HepG2 (cell line): ENCODE measurements around the gene CDT1. TPM values are rescaled to one million over a fixed set of nuclear protein-coding genes. Genes with fewer than 3 reads are reported as not detected.

Experiments
- AGO2 ChIP-seq: fragments of 200-400 bp; formaldehyde crosslinking; optimal IDR thresholded peaks from 2 replicates; pipeline ENCODE3; 2017; ENCODE audit warnings: mild to moderate bottlenecking, low read depth, low read length, moderate library complexity
- BATF2 ChIP-seq: sonication (generic); formaldehyde crosslinking; IDR thresholded peaks from 2 replicates; pipeline ENCODE4 v1.8.0; 2022; ENCODE audit warnings: mild to moderate bottlenecking, missing genetic modification reagents, moderate library complexity
- CCDC6 ChIP-seq: sonication (generic); formaldehyde crosslinking; IDR thresholded peaks from 2 replicates; pipeline ENCODE4 v1.8.1; 2022; ENCODE audit warnings: mild to moderate bottlenecking, missing genetic modification reagents, moderate library complexity
- CTCF ChIP-seq: sonication (generic); formaldehyde crosslinking; IDR thresholded peaks from 2 replicates; pipeline ENCODE4 v1.5.0; 2020; ENCODE audit warnings: mild to moderate bottlenecking, missing genetic modification reagents, moderate library complexity
- E2F2 ChIP-seq: sonication (generic); formaldehyde crosslinking; IDR thresholded peaks from 2 replicates; pipeline ENCODE4 v1.4.0; 2020; ENCODE audit warnings: missing genetic modification reagents, borderline replicate concordance
- HDAC1 ChIP-seq: sonication (generic); formaldehyde crosslinking; IDR thresholded peaks from 2 replicates; pipeline ENCODE4 v1.5.1; 2020; ENCODE audit warnings: mild to moderate bottlenecking, missing genetic modification reagents
- HNRNPL ChIP-seq: fragments of 200-400 bp; formaldehyde crosslinking; IDR thresholded peaks from 2 replicates; pipeline ENCODE4 v1.6.1; 2017; ENCODE audit warnings: mild to moderate bottlenecking, low read depth, low read length
- HOXA9 ChIP-seq: sonication (generic); formaldehyde crosslinking; IDR thresholded peaks from 2 replicates; pipeline ENCODE4 v1.8.1; 2022; ENCODE audit warnings: missing genetic modification reagents, mild to moderate bottlenecking, moderate library complexity, borderline replicate concordance
- NFATC3 ChIP-seq: sonication (generic); formaldehyde crosslinking; IDR thresholded peaks from 2 replicates; pipeline ENCODE4 v1.5.1; 2020; ENCODE audit warnings: mild to moderate bottlenecking, missing genetic modification reagents
- NR2F6 ChIP-seq, 2 experiments: IDR thresholded peaks; 2 replicates each; pipeline ENCODE4 v1.6.1; 2016; ENCODE audit warnings: antibody characterized with exemption in 1 of 2, mild to moderate bottlenecking in 1 of 2
- RELA ChIP-seq: sonication (generic); formaldehyde crosslinking; IDR thresholded peaks from 2 replicates; pipeline ENCODE4 v1.4.0; 2020; ENCODE audit warnings: missing genetic modification reagents
- RXRA ChIP-seq: sonication (generic); formaldehyde crosslinking; IDR thresholded peaks from 2 replicates; pipeline ENCODE4 v1.5.1; 2020; ENCODE audit warnings: missing genetic modification reagents
- TFDP1 ChIP-seq: IDR thresholded peaks from 2 replicates; pipeline ENCODE4 v1.6.1; 2016; ENCODE audit warnings: missing compliant biosample characterization, missing genetic modification reagents, borderline replicate concordance
- ZBTB33 ChIP-seq: sonication (generic); formaldehyde crosslinking; IDR thresholded peaks from 2 replicates; pipeline ENCODE4 v1.4.0; 2020; ENCODE audit warnings: missing genetic modification reagents
- ZBTB8A ChIP-seq: sonication (generic); formaldehyde crosslinking; IDR thresholded peaks from 2 replicates; pipeline ENCODE4 v1.4.0; 2020; ENCODE audit warnings: mild to moderate bottlenecking, low read depth, missing genetic modification reagents, borderline replicate concordance
- ZNF33B ChIP-seq: sonication (generic); formaldehyde crosslinking; IDR thresholded peaks from 2 replicates; pipeline ENCODE4 v1.5.1; 2020; ENCODE audit warnings: mild to moderate bottlenecking, missing genetic modification reagents
- ZNF354B ChIP-seq: sonication (generic); formaldehyde crosslinking; IDR thresholded peaks from 2 replicates; pipeline ENCODE4 v1.8.0; 2022; ENCODE audit warnings: mild to moderate bottlenecking, missing genetic modification reagents
- ZNF672 ChIP-seq: sonication (generic); formaldehyde crosslinking; IDR thresholded peaks from 2 replicates; pipeline ENCODE4 v1.8.1; 2022; ENCODE audit warnings: missing genetic modification reagents
- ZNF883 ChIP-seq: sonication (generic); formaldehyde crosslinking; IDR thresholded peaks from 2 replicates; pipeline ENCODE4 v1.5.1; 2020; ENCODE audit warnings: mild to moderate bottlenecking, missing genetic modification reagents; ENCODE audit errors: not compliant biosample characterization
- ZSCAN25 ChIP-seq: sonication (generic); formaldehyde crosslinking; IDR thresholded peaks from 2 replicates; pipeline ENCODE4 v1.8.0; 2022; ENCODE audit warnings: mild to moderate bottlenecking, missing genetic modification reagents
- polyA plus RNA-seq, 8 experiments: library from polyadenylated mRNA; depleted of rRNA in 3 of 8; stranded (reverse) in 7 of 8; unstranded in 1 of 8; fragments of >200 nt; fragmentation: Illumina TruSeq in 4 of 8; extraction: Trizol in 4 of 8; gene quantifications; 2 replicates each; pipeline versions ENCODE4 v1.2.1 to v1.2.3, GENCODE V29; 2011 to 2016; ENCODE audit warnings: low read depth in 4 of 8, missing spikeins in 1 of 8, mixed read lengths in 1 of 8; ENCODE audit not compliant: insufficient read depth in 1 of 8
- total RNA-seq, 5 experiments: library from RNA; depleted of rRNA; stranded (reverse); fragments of >200 nt; fragmentation: Illumina TruSeq; extraction: Trizol; gene quantifications; 2 replicates each; pipeline ENCODE4 v1.2.3, GENCODE V29; 2016; ENCODE audit warnings: low read depth in 1 of 5

The CDT1 gene
- total and polyA plus RNA-seq, 2 of the 13 experiments (the other 11 are each of a cell fraction or from before 2014, with no cell fraction given): 23.1 to 23.8 TPM

GRCh38 chr16:88856122-88856827 lies 52.7 kb downstream of the CDT1 start (continued):
- TF ChIP-seq CTCF (CRISPR knock-in tag) (0 out of 2 replicates have a peak, but pooled peaks have one; percentile 5), ZNF354B (CRISPR knock-in tag) (no peak), ZNF672 (0 out of 2 replicates have a peak, but pooled peaks have one; percentile 9), ZBTB33 (CRISPR knock-in tag) (peak; percentile 41; the same call in 1 of the 2 replicates), RXRA (CRISPR knock-in tag) (0 out of 2 replicates have a peak, but pooled peaks have one; percentile 63), NR2F6 (IDR thresholded peaks at IDR 0.05) (no peak), NR2F6 (CRISPR knock-in tag; IDR thresholded peaks at IDR 0.05) (peak; percentile 27; the same call in 1 of the 2 replicates), CCDC6 (0 out of 2 replicates have a peak, but pooled peaks have one; percentile 9), ZBTB8A (CRISPR knock-in tag) (no peak), E2F2 (CRISPR knock-in tag) (no peak), AGO2 (peak; percentile 49), HDAC1 (CRISPR knock-in tag) (no peak), NFATC3 (no peak), ZNF33B (CRISPR knock-in tag) (0 out of 2 replicates have a peak, but pooled peaks have one; percentile 50), ZSCAN25 (no peak; the same call in 1 of the 2 replicates), RELA (CRISPR knock-in tag) (no peak), TFDP1 (no peak), HOXA9 (CRISPR knock-in tag) (peak; percentile 24; the same call in 1 of the 2 replicates), BATF2 (CRISPR knock-in tag) (peak; percentile 22; the same call in 1 of the 2 replicates), ZNF883 (no peak), HNRNPL (0 out of 2 replicates have a peak, but pooled peaks have one; percentile 7)
